GM12878 (cell line): ENCODE results near the gene CHN1. TPM values are rescaled to one million over a fixed set of nuclear protein-coding genes. Genes with fewer than 3 reads are reported as not detected.

ENCODE experiments used
- ATAC-seq: fragments of 200-7000 bp; cut with Tn5 transposase; 3 replicates; pipeline ENCODE4 v1.9.1; 2020; ENCODE audit warnings: mild to moderate bottlenecking, moderate library complexity
- BruUV-seq: library from RNA; stranded (reverse); fragments of 400-500 nt; replicated peaks from 2 replicates; lab custom pipeline; 2021; lab: Mats Ljungman, UMichigan
- CTCF ChIA-PET: fragments of 300-600 bp; sonication (Branson Sonifier 250); formaldehyde crosslinking; extraction: SDS; loops from one replicate; lab custom pipeline; 2021; ENCODE audit warnings: inconsistent platforms; lab: Yijun Ruan, JAX
- POLR2A ChIA-PET: fragments of 350-600 bp; formaldehyde crosslinking; extraction: SDS; loops from one replicate; lab custom pipeline; 2021; ENCODE audit warnings: inconsistent platforms; lab: Charles Lee
- RAD21 ChIA-PET: fragments of 300-600 bp; sonication (Branson Sonifier 250); formaldehyde crosslinking; loops from one replicate; lab custom pipeline; 2023; ENCODE audit warnings: antibody characterized with exemption; ENCODE audit not compliant: unreplicated experiment; lab: Charles Lee
- SMC1A ChIA-PET: fragments of 300-600 bp; sonication (Branson Sonifier 250); formaldehyde crosslinking; loops from one replicate; lab custom pipeline; 2023; ENCODE audit not compliant: unreplicated experiment, uncharacterized antibody; lab: Charles Lee
- DNase-seq: peaks from one replicate; pipeline ENCODE4 v3.0.0-alpha.2; 2011; ENCODE audit warnings: low read depth, low spot score
- FAIRE-seq: peaks from 3 replicates; lab custom pipeline; 2011; peaks lifted over from hg19 to GRCh38; lab: Jason Lieb, UNC
- H2AFZ ChIP-seq: 2 replicates; pipeline ENCODE4 v1.6.0; 2011; ENCODE audit warnings: low read depth, low read length, control low read depth; ENCODE audit not compliant: control insufficient read depth
- H3K27ac ChIP-seq: 2 replicates; pipeline ENCODE4 v1.5.1; 2011; ENCODE audit warnings: control low read depth; ENCODE audit not compliant: control insufficient read depth, insufficient read depth
- H3K27me3 ChIP-seq, 2 experiments: replicated peaks in 1 of 2; 2 replicates each; pipeline versions ENCODE4 v1.6.0 to v1.6.1; 2011; ENCODE audit warnings: low read length in 1 of 2; ENCODE audit not compliant: control insufficient read depth in 2 of 2, insufficient read depth in 2 of 2
- H3K36me3 ChIP-seq, 2 experiments: 2 replicates each; pipeline ENCODE4 v1.5.1; 2011; ENCODE audit warnings: low read length in 1 of 2; ENCODE audit not compliant: control insufficient read depth in 2 of 2, insufficient read depth in 2 of 2
- H3K4me1 ChIP-seq: 2 replicates; pipeline ENCODE4 v1.6.1; 2011; ENCODE audit warnings: mild to moderate bottlenecking, low read length, moderate library complexity, mixed read lengths; ENCODE audit not compliant: control insufficient read depth, insufficient read depth
- H3K4me2 ChIP-seq: 2 replicates; pipeline ENCODE4 v1.6.0; 2011; ENCODE audit warnings: control low read depth; ENCODE audit not compliant: control insufficient read depth, insufficient read depth
- H3K4me3 ChIP-seq: fragments of 200-600 bp; sonication (generic); 2 replicates; pipeline ENCODE4 v1.5.1; 2016
- H3K79me2 ChIP-seq: 2 replicates; pipeline ENCODE4 v1.6.0; 2011; ENCODE audit warnings: low read length; ENCODE audit not compliant: control insufficient read depth, insufficient read depth
- H3K9ac ChIP-seq: 2 replicates; pipeline ENCODE4 v1.8.0; 2011; ENCODE audit warnings: low read length, control low read depth, mixed read lengths; ENCODE audit not compliant: control insufficient read depth, insufficient read depth
- H3K9me3 ChIP-seq: replicated peaks from 3 replicates; pipeline ENCODE4 v1.5.1; 2011; ENCODE audit warnings: mild to moderate bottlenecking, low read length; ENCODE audit not compliant: control insufficient read depth, insufficient read depth
- H4K20me1 ChIP-seq: 2 replicates; pipeline ENCODE4 v1.6.0; 2011; ENCODE audit not compliant: control insufficient read depth, insufficient read depth
- EGR1 ChIP-seq, 2 experiments: IDR thresholded peaks; 1 replicate in 1 of 2; 2 replicates in 1 of 2; pipeline ENCODE4 v1.6.1; 2011 to 2012; ENCODE audit warnings: low read depth in 2 of 2, low read length in 2 of 2, borderline replicate concordance in 1 of 2, mild to moderate bottlenecking in 1 of 2, moderate library complexity in 1 of 2
- ESRRA ChIP-seq: IDR thresholded peaks from 2 replicates; pipeline ENCODE4 v1.6.1; 2012; ENCODE audit warnings: mild to moderate bottlenecking, low read length, improper control_type of control experiment
- FOXK2 ChIP-seq: fragments of 450-650 bp; IDR thresholded peaks from 2 replicates; pipeline ENCODE4 v1.6.1; 2017; ENCODE audit warnings: mild to moderate bottlenecking, moderate library complexity
- LARP7 ChIP-seq: fragments of 450-650 bp; IDR thresholded peaks from 2 replicates; pipeline ENCODE4 v1.6.1; 2017; ENCODE audit warnings: mild to moderate bottlenecking
- NBN ChIP-seq: fragments of 450-650 bp; IDR thresholded peaks from 2 replicates; pipeline ENCODE4 v1.6.1; 2016
- RELA ChIP-seq: fragments of 450-650 bp; IDR thresholded peaks from 2 replicates; pipeline ENCODE4 v1.8.0; 2014; ENCODE audit warnings: borderline replicate concordance; ENCODE audit not compliant: partially characterized antibody
- STAT3 ChIP-seq: IDR thresholded peaks from 2 replicates; pipeline ENCODE4 v1.6.1; 2011; ENCODE audit warnings: low read depth, low read length, improper control_type of control experiment
- WGBS: methylation state at CpG from one replicate; pipeline ENCODE4 v1.1.6; 2016; ENCODE audit warnings: low lambda C conversion rate; ENCODE audit not compliant: insufficient replicate concordance, insufficient coverage; ENCODE audit errors: missing lambda C conversion rate; 5-methylcytosine and 5-hydroxymethylcytosine counted together
- in situ Hi-C: fragments of 300-500 bp; cut with MboI; formaldehyde crosslinking; loops from 9 replicates; pipeline ENCODE4 v1.14.3; 2018; ENCODE audit warnings: mixed read lengths
- intact Hi-C: fragments of 100-400 bp; cut with micrococcal nuclease; formaldehyde crosslinking; loops from one replicate; pipeline ENCODE4 v1.14.2; 2022; ENCODE audit not compliant: unreplicated experiment
- polyA plus RNA-seq, 11 experiments: library from polyadenylated mRNA; depleted of rRNA in 4 of 11; unstranded in 6 of 11; stranded (reverse) in 5 of 11; fragments of >200 nt; fragmentation: Nextera tagmentation in 4 of 11; fragmentation: Illumina TruSeq in 1 of 11; extraction: Ambion mirVana in 4 of 11; extraction: Trizol in 1 of 11; gene quantifications; 1 replicate in 1 of 11; 2 replicates in 10 of 11; pipeline versions ENCODE4 v1.2.1 to v1.2.3, GENCODE V29; 2011 to 2016; ENCODE audit warnings: inconsistent platforms in 2 of 11, missing spikeins in 2 of 11, low read depth in 1 of 11
- total RNA-seq, 4 experiments: library from RNA; depleted of rRNA in 3 of 4; stranded (reverse); fragments of >200 nt in 3 of 4; fragmentation: Illumina TruSeq in 1 of 4; extraction: Trizol in 1 of 4; gene quantifications; 2 replicates each; pipeline versions ENCODE4 v1.2.1 to v1.2.3, GENCODE V29; 2013 to 2021
- TF ChIP-seq, protein P1 (sequence below): fragments of 450-650 bp; IDR thresholded peaks from 2 replicates; pipeline ENCODE4 v1.6.1; 2017; ENCODE audit warnings: mild to moderate bottlenecking, moderate library complexity
- TF ChIP-seq, protein P2 (sequence below): fragments of 450-650 bp; IDR thresholded peaks from 2 replicates; pipeline ENCODE4 v1.6.1; 2016; ENCODE audit warnings: mild to moderate bottlenecking
- TF ChIP-seq, protein P3 (sequence below): IDR thresholded peaks from 2 replicates; pipeline ENCODE4 v1.6.1; 2011; ENCODE audit warnings: borderline replicate concordance, low read depth, mild to moderate bottlenecking, moderate library complexity, mixed read lengths, low read length; ENCODE audit not compliant: insufficient read depth; ENCODE audit errors: extremely low read length

The CHN1 gene
- total and polyA plus RNA-seq, 10 of the 15 experiments (the other 5 are each of a cell fraction or from before 2014, with no cell fraction given), result 0.18 to 0.92 (median 0.53) TPM; not detected in 1

DNA sequence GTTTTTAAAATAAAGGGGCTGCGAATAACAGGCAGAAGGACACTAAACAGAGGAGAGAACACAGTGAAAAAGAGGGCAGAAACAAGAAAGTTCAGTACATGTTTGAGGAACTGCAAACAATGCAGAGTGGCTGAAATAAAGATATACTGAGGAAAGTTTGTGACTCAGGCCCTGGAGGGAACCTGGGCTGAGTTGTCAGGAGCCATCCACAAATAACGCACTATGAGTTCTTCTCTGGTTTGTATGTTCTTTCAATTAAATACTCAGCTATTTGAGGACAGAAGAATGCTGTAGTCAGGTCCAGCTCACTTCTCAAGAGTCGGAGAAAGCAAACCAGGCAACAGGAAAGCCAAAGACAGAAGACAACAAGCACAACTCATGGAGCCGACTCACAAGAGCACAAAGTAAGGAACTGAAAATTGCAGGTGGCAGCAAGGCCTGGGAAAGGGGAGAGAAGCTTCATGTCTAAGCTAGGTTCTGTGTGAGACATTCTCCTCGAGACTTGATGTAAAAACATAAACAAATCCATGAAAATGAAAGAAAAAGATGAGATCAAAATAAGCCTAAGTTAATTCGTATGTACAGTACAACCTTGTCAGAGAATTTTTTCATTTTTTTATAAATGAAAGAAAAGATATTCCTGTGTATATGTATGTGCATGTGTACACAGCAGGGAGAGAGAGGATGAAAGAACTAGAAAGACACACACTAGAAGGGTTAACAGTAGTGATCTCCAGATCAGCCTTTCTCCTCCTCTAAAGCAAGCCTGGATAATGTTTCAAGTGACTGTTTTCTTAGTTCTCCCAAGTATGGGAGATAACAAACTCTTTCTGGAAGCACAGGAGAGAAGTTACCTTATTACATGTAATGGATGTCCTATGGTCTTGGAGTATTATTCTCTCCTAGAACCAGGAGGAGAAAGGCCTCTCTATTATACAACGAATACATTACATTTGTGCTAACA lies 41.5 kb downstream of the CHN1 start:
- Histone ChIP-seq H3K9ac (no peak overlapping the region), H3K79me2 (no peaks in the 10 kb centered on the region), H3K4me1 (no peaks in the 10 kb centered on the region), H3K27ac (no peak overlapping the region), H2AFZ (no peak overlapping the region), H3K4me2 (no peak overlapping the region), H3K27me3 (peaks cover 0 to 4% of the 10 kb centered on the region in 2 experiments; a peak in 1 of 4 replicates), H3K9me3 (no peaks in the 10 kb centered on the region; the same call in 2 of the 3 replicates), H4K20me1 (no peaks in the 10 kb centered on the region), H3K36me3 (no peaks in the 10 kb centered on the region), H3K4me3 (no peak overlapping the region)
- ChIA-PET SMC1A (no interaction called here), CTCF (no interaction called here), RAD21 (no interaction called here), POLR2A (no interaction called here)
- ATAC-seq, result no peak
- 22% methylated on average over 7 of the region's 7 CpGs for WGBS
- no TSS peak for BruUV-seq
- FAIRE-seq, result no peak
- TF ChIP-seq LARP7, result no peak
- TF ChIP-seq EGR1 (IDR thresholded peaks at IDR 0.05; ENCODE audit: borderline replicate concordance in 1 of 2, low read depth in 2 of 2, low read length in 2 of 2), result no peak
- TF ChIP-seq, protein P1, sequence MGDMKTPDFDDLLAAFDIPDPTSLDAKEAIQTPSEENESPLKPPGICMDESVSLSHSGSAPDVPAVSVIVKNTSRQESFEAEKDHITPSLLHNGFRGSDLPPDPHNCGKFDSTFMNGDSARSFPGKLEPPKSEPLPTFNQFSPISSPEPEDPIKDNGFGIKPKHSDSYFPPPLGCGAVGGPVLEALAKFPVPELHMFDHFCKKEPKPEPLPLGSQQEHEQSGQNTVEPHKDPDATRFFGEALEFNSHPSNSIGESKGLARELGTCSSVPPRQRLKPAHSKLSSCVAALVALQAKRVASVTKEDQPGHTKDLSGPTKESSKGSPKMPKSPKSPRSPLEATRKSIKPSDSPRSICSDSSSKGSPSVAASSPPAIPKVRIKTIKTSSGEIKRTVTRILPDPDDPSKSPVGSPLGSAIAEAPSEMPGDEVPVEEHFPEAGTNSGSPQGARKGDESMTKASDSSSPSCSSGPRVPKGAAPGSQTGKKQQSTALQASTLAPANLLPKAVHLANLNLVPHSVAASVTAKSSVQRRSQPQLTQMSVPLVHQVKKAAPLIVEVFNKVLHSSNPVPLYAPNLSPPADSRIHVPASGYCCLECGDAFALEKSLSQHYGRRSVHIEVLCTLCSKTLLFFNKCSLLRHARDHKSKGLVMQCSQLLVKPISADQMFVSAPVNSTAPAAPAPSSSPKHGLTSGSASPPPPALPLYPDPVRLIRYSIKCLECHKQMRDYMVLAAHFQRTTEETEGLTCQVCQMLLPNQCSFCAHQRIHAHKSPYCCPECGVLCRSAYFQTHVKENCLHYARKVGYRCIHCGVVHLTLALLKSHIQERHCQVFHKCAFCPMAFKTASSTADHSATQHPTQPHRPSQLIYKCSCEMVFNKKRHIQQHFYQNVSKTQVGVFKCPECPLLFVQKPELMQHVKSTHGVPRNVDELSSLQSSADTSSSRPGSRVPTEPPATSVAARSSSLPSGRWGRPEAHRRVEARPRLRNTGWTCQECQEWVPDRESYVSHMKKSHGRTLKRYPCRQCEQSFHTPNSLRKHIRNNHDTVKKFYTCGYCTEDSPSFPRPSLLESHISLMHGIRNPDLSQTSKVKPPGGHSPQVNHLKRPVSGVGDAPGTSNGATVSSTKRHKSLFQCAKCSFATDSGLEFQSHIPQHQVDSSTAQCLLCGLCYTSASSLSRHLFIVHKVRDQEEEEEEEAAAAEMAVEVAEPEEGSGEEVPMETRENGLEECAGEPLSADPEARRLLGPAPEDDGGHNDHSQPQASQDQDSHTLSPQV, result no peak
- TF ChIP-seq STAT3, result no peak
- TF ChIP-seq NBN, result no peak
- no peak for TF ChIP-seq ESRRA
- TF ChIP-seq, protein P2, sequence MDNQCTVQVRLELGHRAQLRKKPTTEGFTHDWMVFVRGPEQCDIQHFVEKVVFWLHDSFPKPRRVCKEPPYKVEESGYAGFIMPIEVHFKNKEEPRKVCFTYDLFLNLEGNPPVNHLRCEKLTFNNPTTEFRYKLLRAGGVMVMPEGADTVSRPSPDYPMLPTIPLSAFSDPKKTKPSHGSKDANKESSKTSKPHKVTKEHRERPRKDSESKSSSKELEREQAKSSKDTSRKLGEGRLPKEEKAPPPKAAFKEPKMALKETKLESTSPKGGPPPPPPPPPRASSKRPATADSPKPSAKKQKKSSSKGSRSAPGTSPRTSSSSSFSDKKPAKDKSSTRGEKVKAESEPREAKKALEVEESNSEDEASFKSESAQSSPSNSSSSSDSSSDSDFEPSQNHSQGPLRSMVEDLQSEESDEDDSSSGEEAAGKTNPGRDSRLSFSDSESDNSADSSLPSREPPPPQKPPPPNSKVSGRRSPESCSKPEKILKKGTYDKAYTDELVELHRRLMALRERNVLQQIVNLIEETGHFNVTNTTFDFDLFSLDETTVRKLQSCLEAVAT, result no peak
- TF ChIP-seq FOXK2, result no peak
- TF ChIP-seq, protein P3, sequence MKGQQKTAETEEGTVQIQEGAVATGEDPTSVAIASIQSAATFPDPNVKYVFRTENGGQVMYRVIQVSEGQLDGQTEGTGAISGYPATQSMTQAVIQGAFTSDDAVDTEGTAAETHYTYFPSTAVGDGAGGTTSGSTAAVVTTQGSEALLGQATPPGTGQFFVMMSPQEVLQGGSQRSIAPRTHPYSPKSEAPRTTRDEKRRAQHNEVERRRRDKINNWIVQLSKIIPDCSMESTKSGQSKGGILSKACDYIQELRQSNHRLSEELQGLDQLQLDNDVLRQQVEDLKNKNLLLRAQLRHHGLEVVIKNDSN, result no peak
- no peak for TF ChIP-seq RELA
- no peak for DNase-seq
- intact Hi-C loops, result no loop called here
- in situ Hi-C loops, result no loop called here
